Activated gamma-delta T cell (primary cell): ENCODE results near the gene SLC15A2.
"Not testable (repeated sequence)": the region's sequence is repeated elsewhere in the genome, so short reads cannot be mapped to it uniquely, and the experiment has no call there.

Experiments used
- DNase-seq: peaks from one replicate; lab custom pipeline; 2025; lab: John Stamatoyannopoulos, UW
- total RNA-seq, 2 donors: gene quantifications; one replicate each; lab custom pipeline; 2026; lab: John Stamatoyannopoulos, UW

SLC15A2 gene
- total RNA-seq: 3.5 to 4.1 reads per million in 2 donors

- DNase-seq: no peak
These were observed at the start of gene SLC15A2 for GRCh38 chr3:121894301-121894990. SLC15A2 (plus strand) TSS chr3:121894401; CDS start chr3:121894477, 76 bp downstream.

GRCh38 chr3:121844892-121845291 lies 49.3 kb upstream of the SLC15A2 start:
- no peak for DNase-seq

GRCh38 chr3:121852256-121852655 lies 41.9 kb upstream of the SLC15A2 start:
- no peak for DNase-seq

- DNase-seq: no peak
These were observed 38.6 kb upstream of the SLC15A2 start for GRCh38 chr3:121855555-121855954.

- not testable (repeated sequence) for DNase-seq
These were observed 36.4 kb upstream of the SLC15A2 start for GRCh38 chr3:121857778-121858177.

- not testable (repeated sequence) for DNase-seq
These were observed 31.0 kb upstream of the SLC15A2 start for GRCh38 chr3:121863247-121863646.

- DNase-seq: no peak
These were observed 30.4 kb upstream of the SLC15A2 start for GRCh38 chr3:121863801-121864200.

GRCh38 chr3:121869736-121870135 lies 24.5 kb upstream of the SLC15A2 start:
- no peak for DNase-seq

GRCh38 chr3:121870717-121871116 lies 23.5 kb upstream of the SLC15A2 start:
- no peak for DNase-seq

- DNase-seq: no peak
These were observed 22.8 kb upstream of the SLC15A2 start for GRCh38 chr3:121871430-121871829.

- no peak for DNase-seq
These were observed 15.8 kb upstream of the SLC15A2 start for GRCh38 chr3:121878411-121878810.

GRCh38 chr3:121883507-121883906 lies 10.7 kb upstream of the SLC15A2 start:
- DNase-seq: no peak

GRCh38 chr3:121885386-121885785 lies 8.8 kb upstream of the SLC15A2 start:
- DNase-seq: no peak

- no peak for DNase-seq
These were observed 920 bp downstream of the SLC15A2 start for GRCh38 chr3:121895121-121895520.

GRCh38 chr3:121895736-121896135 lies 1.5 kb downstream of the SLC15A2 start:
- DNase-seq: no peak

GRCh38 chr3:121896823-121897222 lies 2.6 kb downstream of the SLC15A2 start:
- no peak for DNase-seq

GRCh38 chr3:121897296-121897695 lies 3.1 kb downstream of the SLC15A2 start:
- no peak for DNase-seq

- DNase-seq: no peak
These were observed 19.2 kb downstream of the SLC15A2 start for GRCh38 chr3:121913305-121913990.

- no peak for DNase-seq
These were observed 20.1 kb downstream of the SLC15A2 start for GRCh38 chr3:121914081-121914998.

GRCh38 chr3:121916189-121916588 lies 22.0 kb downstream of the SLC15A2 start:
- no peak for DNase-seq

- no peak for DNase-seq
These were observed 24.7 kb downstream of the SLC15A2 start for GRCh38 chr3:121918779-121919483.

GRCh38 chr3:121924734-121925133 lies 30.5 kb downstream of the SLC15A2 start:
- no peak for DNase-seq
